Measurements from ENCODE around the gene NUDT3.

NUDT3 gene

DNA sequence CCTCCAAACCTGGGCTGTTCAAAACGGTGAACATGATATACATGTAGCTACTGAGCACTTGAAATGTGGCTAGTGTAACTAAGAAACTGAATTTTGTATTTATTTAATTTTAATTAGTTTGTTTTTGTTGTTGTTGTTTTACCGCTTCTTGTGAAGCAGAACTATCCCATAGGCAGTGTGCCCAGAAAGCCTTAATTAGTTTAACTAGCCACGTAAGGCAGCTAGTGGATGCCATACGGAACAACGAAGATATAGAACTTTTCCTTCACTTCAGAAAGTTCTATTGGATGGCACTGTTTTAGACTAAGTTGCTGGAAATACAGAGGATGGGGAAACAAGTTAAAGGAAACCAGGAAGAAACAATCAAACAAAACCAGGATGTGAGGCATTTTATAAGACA is 70.6 kb downstream of the NUDT3 start:
- no peak for DNase-seq (ENCODE audit: low spot score)

DNA sequence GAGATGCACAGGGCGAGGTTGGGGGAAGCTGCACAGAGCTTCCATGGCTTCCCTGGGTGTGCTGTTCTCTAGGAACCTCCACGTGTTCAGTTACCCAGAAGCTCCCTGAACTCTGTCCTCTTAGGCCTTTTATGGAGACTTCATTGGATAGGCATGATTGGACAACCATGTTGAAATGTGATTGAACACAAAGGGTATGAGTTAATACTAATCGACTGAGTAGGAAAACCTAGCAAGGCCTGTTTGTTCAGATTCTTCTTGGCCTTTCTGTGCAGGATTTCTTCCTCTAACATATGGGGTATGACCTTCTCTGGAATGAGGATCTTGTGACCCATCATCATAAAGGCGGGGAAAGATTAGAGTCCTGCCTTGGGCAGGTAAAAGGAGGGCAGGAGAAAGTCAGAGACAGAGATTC is 73.0 kb downstream of the NUDT3 start:
- no peak for DNase-seq (ENCODE audit: low spot score)

DNA sequence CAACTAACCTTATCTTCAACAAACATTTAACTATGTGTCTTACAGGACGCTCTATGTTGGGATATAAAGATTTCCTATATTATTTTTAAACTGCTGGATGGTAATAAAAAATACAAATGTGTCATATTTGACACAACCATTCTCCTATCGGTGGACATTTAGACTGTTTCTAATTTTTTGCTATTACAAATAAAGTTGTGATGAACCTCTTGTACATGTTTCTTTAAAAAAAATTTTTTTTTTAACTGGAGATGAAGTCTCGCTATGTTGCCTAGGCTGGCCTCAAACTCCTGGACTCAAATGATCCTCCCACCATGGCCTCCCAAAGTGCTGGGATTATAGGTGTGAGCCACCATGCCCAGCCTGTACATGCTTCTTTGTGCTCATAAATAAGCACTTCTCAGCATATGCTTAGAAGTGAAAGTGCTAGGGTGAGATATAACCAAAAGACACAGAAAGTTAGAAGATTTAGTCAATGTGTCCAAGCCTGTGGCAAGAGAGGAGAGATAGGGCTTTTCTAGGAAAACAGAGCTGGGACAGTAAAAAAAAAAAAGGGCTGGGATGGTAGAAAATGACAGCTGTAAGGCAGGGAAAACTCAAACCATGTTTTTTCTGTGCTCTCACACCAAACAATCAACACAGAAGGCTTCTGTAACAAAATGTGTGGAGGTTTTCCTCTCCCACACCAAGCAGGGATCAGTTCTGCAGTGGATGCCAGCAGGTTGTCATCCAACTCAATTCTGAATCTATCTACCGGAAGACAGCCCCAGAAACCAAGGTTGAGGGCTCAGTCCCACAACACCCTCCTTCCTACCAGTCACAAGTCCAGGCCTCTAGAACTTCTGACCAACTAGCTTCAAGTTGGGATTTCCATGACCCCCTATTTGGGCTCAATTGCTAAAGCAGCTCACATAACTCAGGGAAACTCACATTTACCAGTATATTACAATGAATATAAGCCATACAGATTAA is 73.7 kb downstream of the NUDT3 start:
- DNase-seq (ENCODE audit: low spot score): no peak

DNA sequence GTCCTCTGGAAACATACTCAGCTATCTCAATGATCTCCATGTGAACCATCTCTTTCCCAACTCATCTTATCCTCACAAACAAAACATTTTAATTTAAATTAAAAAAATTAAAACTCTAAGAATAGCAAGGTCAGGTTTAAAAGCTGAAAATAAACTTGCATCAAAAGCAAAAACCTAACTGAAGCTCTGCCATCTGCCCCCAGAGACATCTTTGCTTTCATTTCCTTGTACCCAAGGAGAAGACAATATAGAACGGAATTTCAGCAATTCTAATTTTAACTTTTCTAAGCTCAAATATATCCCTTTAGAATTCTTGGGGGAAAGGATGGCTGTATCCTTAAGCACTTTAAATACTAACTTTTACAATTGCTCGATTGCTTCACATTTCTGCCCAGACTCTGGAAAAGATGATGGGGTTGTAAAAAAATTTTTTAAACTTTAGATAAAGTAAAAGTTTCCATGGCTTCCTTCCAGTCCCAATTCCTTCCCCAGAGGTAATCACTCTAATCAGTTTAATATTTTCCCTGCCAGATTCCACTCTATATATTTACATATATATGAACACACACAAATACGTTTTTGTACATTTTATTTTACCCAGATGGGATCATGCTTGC is 74.5 kb downstream of the NUDT3 start:
- no peak for DNase-seq (ENCODE audit: low spot score)

DNA sequence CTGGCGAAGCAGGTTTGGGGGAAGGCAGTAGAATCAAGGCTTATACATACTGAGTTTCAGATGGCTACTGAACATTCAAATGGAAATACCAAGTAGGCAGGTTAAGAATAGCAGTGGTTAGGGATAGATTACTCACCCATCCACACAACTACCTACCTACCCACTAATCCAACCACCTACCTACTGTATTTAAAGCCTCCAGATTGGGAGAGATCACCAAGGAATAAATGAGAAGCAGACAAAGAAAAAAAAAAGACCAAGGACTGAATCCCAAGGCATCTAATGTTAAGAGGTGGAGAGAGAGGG is 75.3 kb downstream of the NUDT3 start:
- no peak for DNase-seq (ENCODE audit: low spot score)

DNA sequence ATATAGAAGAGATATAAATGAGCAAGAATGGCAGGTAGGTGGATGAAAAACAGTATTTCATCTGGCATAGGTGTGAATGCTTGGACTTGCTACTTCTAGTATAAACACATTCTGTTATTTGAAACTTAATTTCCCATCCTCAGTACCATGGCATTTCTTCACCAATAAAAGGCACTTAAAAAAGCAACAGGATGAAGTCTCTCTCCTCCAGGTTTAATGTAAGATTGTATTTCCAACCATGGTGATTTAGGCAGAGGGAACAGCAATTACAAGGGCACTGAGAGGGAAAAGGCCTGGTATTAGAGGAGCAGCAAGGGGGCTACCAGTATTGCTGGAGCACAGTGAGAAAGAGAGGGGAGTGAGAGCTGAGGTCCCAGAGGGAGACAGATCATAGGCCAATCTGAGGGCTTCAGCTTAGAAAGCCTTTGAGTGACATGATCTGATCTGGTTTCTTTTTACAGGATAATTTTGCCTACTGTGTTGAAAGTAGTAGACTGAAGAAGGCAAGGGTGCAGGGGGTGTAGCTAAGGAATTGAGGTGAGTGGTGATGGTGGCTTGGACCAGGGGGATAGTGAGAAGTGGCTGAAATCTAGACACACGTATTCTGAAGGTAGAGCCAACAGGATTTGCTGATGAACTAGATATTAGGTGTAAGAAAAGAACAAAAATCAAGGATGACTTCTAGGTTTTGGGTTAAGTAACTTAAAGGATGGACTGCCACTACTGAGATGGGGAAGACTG is 75.9 kb downstream of the NUDT3 start:
- DNase-seq (ENCODE audit: low spot score): no peak

DNA sequence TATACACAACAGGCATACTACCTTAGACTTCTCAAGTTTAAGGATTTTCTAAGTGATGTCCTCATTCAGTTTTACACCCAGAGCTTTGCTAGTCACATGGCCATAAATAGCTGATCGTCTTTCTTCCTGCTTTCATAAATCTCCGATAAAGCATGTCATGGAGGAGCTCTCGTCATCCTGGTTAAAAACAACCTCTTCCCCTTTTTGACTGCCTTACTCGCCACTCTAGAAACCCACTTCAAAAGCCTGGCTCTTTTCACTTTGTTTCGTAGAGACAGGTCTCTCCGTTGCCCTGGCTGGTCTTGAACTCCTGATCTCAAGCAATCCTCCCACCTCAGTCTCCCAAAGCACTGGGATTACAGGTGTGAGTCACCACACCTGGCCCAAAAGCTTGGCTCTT is 76.7 kb downstream of the NUDT3 start:
- DNase-seq (ENCODE audit: low spot score): no peak

DNA sequence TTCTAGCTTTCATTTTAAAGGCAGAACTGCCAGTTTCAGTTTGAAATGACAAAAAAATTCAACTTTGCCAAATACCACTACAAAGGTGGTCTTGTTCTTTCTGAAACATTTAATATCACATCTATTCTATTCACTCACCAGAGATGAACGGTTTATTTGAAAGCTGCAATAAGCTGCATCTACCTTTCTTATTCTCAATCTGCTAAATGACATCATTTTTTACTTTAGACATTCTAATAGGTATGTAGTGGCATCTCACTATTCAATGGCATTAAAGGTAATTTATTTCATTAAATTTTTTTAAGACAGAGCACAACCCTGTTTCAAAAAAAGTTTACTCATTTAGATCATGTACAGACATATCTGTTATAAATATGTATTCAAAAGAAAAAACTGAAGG is 77.2 kb downstream of the NUDT3 start:
- no peak for DNase-seq (ENCODE audit: low spot score)

DNA sequence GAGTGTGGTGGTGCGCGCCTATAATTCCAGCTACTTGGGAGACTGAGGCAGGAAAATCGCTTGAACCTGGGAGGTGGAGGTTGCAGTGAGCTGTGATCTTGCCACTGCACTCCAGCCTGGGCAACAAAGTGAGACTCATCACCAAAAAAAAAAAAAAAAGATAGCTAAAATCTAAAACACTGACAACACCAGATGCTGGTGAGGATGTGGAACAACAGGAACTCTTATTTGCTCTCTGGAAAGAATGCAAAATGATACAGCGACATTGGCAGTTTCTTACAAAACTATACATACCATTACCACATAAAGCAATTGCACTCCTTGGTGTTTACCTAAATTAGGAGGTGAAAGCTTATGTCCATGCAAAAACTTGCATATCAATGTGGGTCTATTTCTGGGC is 80.2 kb downstream of the NUDT3 start:
- no peak for DNase-seq (ENCODE audit: low spot score)

DNA sequence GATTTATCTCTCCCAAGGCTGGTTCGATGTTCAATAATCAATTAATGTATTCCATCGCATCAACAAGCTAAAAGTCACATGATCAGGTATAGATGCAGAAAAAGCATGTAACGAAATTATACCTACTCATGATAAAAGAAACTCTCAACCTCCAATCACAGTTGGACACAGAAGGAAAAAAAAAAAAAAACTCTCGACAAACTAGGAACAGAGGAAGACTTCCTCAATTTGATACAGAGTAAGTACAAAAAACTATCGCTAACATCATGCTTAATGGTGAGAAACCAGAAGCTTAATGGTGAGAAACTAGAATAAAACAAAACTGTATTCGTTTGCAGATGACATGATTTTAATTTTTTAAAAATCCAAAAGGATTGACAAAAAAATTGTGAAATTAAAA is 81.7 kb downstream of the NUDT3 start:
- no peak for DNase-seq (ENCODE audit: low spot score)

DNA sequence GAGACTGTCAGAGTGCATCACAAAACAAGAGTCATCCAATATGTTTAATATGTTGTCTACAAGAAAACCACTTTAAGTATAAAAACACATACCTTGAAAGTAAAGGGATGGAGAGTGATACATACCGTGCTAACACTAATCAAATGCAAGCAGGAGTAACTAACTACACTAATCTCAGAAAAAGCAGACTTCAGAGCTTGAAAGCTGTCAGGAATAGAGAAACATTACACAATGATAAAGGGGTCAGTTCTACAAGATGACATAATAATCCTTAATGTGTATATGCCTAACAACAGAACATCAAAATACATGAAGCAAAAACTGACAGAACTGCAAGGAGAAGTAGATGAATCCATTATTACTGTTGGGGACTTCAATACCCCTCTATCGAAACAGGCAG is 84.0 kb downstream of the NUDT3 start:
- no peak for DNase-seq (ENCODE audit: low spot score)

DNA sequence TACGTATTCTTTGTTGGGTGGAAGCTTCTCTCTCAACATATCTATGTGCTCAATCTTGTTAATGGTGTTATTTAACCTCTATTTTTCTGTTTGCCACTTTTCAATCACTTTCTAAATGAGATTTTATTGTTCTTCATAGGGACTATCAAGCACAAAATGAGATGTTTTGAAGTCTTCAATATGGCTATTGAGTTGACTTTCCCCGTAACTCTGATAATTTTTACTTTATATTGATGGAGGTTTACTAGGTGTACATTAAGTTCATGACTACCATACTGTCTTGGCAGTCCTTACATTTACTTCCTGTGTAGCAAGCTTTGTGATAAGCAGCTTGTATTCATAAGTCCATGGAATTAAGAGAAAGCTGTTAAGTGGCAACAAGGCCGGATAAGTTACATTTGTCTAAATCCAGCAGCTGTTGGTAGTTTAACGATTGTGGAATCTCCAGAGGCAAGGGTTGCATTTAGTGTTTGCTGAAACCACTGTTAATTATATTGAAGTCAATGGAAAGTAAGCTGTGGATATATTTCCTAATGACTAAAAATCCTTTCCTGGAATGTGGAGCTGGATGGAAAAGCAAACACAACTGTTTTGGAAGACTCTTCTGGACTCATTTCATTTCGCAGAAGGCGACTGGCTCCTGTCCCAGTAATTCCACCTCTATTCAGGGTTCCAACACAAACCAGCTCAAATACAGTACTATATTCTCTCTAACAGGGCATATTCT is 86.3 kb downstream of the NUDT3 start:
- DNase-seq (ENCODE audit: low spot score): no peak

DNA sequence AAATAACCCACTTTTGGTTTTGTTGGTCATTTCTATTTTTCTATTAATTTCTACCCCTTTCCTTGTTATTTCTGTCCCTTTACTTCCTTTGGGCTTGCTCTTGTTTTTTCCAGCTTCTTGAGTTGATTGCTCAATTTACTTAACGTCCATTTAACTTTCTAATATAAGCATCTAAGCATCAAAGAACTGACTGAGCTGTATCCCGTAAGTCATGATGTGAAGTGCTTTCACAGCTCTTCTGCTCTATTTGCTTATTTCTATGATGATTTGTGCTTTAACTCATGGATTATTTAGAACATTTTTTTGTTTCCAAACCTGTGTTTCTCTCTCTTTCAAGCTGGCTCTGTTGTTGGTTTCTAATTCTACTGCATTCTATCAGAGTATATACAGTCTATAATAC is 87.0 kb downstream of the NUDT3 start:
- no peak for DNase-seq (ENCODE audit: low spot score)

DNA sequence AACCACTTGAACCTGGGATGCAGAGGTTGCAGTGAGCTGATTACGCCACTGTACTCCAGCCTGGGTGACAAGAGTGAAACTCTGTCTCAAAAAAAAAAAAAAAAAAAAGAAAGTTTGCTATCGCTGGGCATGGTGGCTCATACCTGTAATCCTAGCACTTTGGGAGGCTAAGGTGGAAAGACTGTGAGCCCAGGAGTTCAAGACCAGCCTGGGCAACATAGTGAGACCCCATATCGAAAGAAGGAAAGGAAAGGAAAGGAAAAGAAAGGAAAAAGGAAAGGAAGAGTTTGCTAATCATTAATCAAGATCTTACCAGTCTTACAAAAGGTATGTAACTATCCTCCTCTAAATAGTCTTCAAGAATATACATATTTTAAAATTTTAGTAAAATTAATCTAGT is 88.3 kb downstream of the NUDT3 start:
- DNase-seq (ENCODE audit: low spot score): no peak

DNA sequence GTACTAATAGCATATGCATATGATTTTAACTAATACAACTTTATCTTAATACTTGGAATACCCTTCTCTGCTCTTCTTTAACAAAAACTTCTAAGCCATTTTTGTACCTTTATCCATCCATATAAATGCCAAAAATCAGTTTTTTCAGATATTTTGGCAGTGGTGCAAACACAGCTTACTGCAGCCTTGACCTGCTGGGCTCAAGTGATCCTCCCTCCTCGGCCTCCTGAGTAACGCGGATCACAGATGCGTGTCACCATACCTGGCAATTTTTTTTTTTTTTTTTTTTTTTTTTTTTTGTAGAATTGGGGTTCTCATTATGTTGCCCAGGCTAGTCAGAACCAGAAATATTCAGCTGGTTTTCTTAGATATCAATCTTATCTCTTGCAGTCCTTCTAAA is 89.5 kb downstream of the NUDT3 start:
- DNase-seq (ENCODE audit: low spot score): no peak

DNA sequence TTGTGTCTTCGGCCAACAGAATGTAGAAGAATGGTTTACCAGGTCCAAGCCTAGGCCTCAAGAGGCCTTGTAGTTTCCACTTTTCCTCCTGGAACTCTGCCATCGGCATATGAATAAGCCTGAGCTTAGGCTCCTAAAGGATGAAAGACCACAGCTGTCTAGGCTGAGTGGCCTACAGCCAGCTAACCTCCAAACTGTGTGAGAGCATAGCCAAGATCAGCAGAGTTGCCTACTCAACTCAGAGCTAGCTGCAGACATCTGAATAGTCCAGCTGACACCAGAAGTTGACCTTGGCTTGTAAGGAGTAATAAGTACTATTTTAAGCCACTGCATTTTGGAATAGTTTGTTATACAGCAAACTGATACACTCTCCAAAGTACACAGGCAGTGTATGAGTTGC is 91.1 kb downstream of the NUDT3 start:
- no peak for DNase-seq (ENCODE audit: low spot score)

DNA sequence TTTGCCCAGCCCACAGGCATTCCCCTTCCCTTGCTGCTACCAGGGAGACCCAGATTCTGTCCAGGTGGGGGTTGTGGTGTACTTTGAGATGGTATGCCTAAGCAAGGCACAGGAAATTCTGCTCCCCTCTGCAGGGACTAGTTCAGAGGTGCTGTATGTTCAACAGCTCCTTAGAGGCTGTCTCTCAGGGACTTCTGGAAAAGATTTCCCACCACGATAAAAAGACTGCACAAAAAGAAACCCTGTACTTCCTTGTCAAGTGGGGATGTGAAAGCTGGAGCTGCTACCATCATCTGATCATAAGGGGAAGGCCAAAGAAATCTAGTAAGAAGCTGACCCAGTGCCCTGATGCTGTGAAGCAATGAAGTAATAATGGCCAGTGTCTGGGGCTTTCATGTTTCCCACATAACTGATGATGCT is 92.1 kb downstream of the NUDT3 start:
- no peak for DNase-seq (ENCODE audit: low spot score)

DNA sequence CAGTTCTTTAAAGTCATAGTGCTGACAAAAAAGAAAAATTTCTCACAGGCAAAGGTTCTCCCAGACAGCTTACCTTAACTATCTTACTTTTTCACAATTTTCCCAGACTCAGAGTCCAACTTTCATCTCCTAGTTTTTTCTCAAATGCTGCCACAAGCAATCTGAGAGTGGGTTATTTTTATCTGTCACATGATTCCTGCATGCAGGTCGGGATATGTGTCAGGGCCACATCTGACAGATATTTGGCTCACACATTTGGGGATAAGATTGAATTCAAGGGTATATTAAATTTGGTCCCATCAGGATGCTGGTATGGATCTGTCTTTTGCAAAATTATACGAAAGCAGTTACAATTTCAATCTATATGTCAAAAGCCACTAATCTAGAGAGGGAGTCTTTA is 93.5 kb downstream of the NUDT3 start:
- no peak for DNase-seq (ENCODE audit: low spot score)

DNA sequence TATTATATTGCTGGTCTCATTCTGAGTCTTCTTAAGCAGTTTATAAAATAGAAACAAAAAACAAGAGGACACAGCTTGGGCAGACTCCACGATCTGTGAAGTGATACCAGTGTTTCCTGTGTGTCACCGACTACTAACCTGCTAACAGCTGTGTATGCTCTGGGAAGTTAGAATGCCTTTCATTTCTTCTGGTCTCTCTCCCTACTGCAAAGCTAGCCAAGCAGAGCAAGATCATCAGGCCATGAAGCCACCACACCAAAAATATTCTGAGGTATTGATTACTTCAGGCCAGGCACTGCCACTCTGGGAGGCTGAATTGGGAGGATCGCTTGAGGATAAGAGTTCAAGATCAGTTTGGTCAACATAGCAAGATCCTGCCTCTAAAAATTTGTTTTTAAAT is 96.7 kb downstream of the NUDT3 start:
- DNase-seq (ENCODE audit: low spot score): no peak

DNA sequence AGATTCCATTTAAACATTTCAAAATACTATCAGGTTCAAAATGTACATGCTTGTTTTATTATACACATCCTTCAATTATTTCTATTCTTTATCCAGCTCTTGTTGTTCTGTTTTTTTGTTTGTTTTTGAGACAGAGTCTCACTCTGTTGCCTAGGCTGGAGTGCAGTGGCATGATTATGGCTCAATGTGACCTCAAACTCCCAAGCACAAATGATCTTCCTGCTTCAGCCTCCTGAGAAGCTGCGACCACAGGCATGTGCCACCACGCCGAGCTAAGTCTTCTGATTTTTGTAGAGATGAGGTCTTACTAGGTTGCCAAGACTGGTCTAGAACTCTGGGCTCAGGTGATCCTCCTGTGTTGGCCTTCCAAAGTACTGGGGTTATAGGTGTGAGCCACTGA is 99.5 kb downstream of the NUDT3 start:
- DNase-seq (ENCODE audit: low spot score): no peak

DNA sequence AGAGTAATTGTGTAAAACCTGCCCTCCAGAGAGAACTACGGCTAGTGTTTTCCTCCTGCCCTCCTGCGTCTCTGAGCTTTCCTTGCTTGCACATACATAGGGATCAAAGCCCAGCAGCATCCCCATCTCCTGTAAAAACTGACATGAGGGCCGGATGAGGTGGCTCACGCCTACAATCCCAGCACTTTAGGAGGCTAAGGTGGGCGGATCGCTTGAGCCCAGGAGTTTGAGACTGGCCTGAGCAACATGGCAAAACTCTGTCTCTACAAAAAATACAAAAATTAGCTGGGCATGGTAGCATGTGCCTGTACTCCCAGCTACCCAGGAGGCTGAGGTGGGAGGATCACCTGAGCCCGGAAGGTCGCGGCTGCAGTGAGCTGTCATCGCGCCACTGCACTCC is 103.3 kb downstream of the NUDT3 start:
- no peak for DNase-seq (ENCODE audit: low spot score)

DNA sequence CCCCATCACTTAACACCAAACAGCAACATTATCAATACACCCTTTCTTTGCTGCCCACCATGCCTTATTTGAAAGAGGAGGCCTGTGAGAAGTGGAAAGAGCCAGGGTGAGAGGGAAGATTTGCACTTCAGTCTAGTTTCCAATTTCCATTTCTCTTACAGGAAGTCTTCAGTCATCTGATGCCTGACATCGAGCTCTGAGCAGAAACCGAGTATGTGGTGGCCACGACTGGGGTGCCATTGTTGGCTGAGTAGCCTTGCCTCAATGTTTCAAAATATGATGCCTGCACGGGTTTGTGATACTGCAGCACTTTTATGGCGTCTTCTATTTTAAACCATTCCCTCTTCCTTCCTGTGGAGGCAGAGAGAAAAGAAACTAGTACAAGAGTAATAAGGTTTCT is 103.9 kb downstream of the NUDT3 start:
- DNase-seq (ENCODE audit: low spot score): no peak

Data from hematopoietic multipotent progenitor cell treated with erythropoietin and hydrocortisone succinate and interleukin-3 and kit ligand, for 17 days (in vitro differentiated cells).